Neural progenitor cell (in vitro differentiated cells): ENCODE measurements around the gene MGRN1. TPM values are rescaled to one million over a fixed set of nuclear protein-coding genes. Genes with fewer than 3 reads are reported as not detected.

ENCODE experiments used
- DNase-seq: peaks from one replicate; pipeline ENCODE4 v3.0.0-alpha.2; 2016; ENCODE audit warnings: low spot score
- H2AFZ ChIP-seq: fragments of 200-600 bp; sonication (generic); replicated peaks from 2 replicates; pipeline ENCODE4 v1.6.1; 2016; ENCODE audit warnings: antibody characterized with exemption
- H3F3A ChIP-seq: fragments of 200-600 bp; sonication (generic); 2 replicates; pipeline ENCODE4 v1.6.1; 2016; ENCODE audit warnings: antibody characterized with exemption, low read depth
- H3K27ac ChIP-seq: fragments of 200-600 bp; sonication (generic); 2 replicates; pipeline ENCODE4 v1.5.1; 2016; ENCODE audit warnings: mild to moderate bottlenecking
- H3K27me3 ChIP-seq: fragments of 200-600 bp; sonication (generic); 2 replicates; pipeline ENCODE4 v1.6.1; 2016; ENCODE audit warnings: mild to moderate bottlenecking, moderate library complexity
- H3K36me3 ChIP-seq: fragments of 200-600 bp; sonication (generic); 2 replicates; pipeline ENCODE4 v1.5.1; 2016
- H3K4me1 ChIP-seq: fragments of 200-600 bp; sonication (generic); 2 replicates; pipeline ENCODE4 v1.6.1; 2016; ENCODE audit warnings: mixed run types
- H3K4me2 ChIP-seq: fragments of 200-600 bp; sonication (generic); 2 replicates; pipeline ENCODE4 v1.6.1; 2016
- H3K4me3 ChIP-seq: fragments of 200-600 bp; sonication (generic); 2 replicates; pipeline ENCODE4 v1.5.1; 2016
- H3K79me2 ChIP-seq: fragments of 200-600 bp; sonication (generic); 2 replicates; pipeline ENCODE4 v1.6.1; 2016; ENCODE audit warnings: low read depth
- H3K9ac ChIP-seq: fragments of 200-600 bp; sonication (generic); 2 replicates; pipeline ENCODE4 v1.6.1; 2016
- H3K9me3 ChIP-seq: fragments of 200-600 bp; sonication (generic); 2 replicates; pipeline ENCODE4 v1.5.1; 2016; ENCODE audit warnings: low read depth
- H4K20me1 ChIP-seq: fragments of 200-600 bp; sonication (generic); 2 replicates; pipeline ENCODE4 v1.6.1; 2016; ENCODE audit warnings: low read depth
- H3K27ac Mint-ChIP-seq: 3 replicates; pipeline ENCODE4 v1.8.0; 2021; ENCODE audit warnings: mixed read lengths
- H3K27me3 Mint-ChIP-seq: 2 replicates; pipeline ENCODE4 v1.8.0; 2022; ENCODE audit warnings: low read depth, mild to moderate bottlenecking, inconsistent platforms, moderate library complexity, mixed read lengths; ENCODE audit not compliant: insufficient read depth
- H3K36me3 Mint-ChIP-seq: 3 replicates; pipeline ENCODE4 v1.8.0; 2021; ENCODE audit warnings: mixed read lengths
- H3K4me1 Mint-ChIP-seq: 3 replicates; pipeline ENCODE4 v1.8.0; 2021; ENCODE audit warnings: mixed read lengths
- H3K4me3 Mint-ChIP-seq: 3 replicates; pipeline ENCODE4 v1.8.0; 2021; ENCODE audit warnings: mild to moderate bottlenecking, moderate library complexity, mixed read lengths
- H3K9me3 Mint-ChIP-seq: 3 replicates; pipeline ENCODE4 v1.8.0; 2020; ENCODE audit warnings: mixed read lengths
- EZH2 ChIP-seq: fragments of 200-600 bp; sonication (generic); IDR thresholded peaks from 2 replicates; pipeline ENCODE4 v1.6.1; 2017; ENCODE audit warnings: antibody characterized with exemption, mild to moderate bottlenecking, moderate library complexity
- EZH2phosphoT487 ChIP-seq: fragments of 200-600 bp; sonication (generic); IDR thresholded peaks from 2 replicates; pipeline ENCODE4 v1.6.1; 2017; ENCODE audit warnings: antibody characterized with exemption
- total RNA-seq: library from RNA; depleted of rRNA; stranded (reverse); fragments of >200 nt; gene quantifications from 2 replicates; pipeline ENCODE4 v1.2.3, GENCODE V29; 2015; ENCODE audit warnings: low replicate concordance
- TF ChIP-seq, protein P1 (sequence below): fragments of 200-600 bp; sonication (generic); IDR thresholded peaks from 2 replicates; pipeline ENCODE4 v1.5.1; 2017; ENCODE audit warnings: antibody characterized with exemption, mild to moderate bottlenecking

The MGRN1 gene
- total RNA-seq, 1 donor from 2014 or later, result 17.5 TPM

DNA sequence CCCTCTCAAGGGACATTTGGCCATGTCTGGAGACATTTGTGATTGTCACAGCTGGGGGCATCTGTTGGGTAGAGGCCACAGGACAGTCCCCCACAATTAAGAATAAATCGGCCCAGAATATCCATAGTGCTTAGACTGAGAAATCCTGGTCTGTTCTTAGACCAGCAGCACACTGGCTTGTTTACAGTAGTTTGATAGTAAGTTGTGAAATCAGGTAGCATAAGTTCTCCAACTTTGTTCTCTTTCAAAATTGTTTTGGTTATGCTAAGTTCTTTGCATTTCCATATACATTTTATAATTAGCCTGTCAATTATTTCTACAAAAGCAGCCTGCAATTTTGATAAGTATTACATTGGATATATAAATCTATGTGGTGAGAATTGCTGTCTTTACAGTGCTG is 6.8 kb downstream of the MGRN1 start:
- Histone ChIP-seq H3K4me1 (no peaks in the 10 kb centered on the region), H3K36me3 (no peaks in the 10 kb centered on the region), H3K27ac (no peak overlapping the region), H3K79me2 (peaks cover 87% of the 10 kb centered on the region), H3F3A (no peaks in the 10 kb centered on the region), H3K9ac (no peak overlapping the region), H4K20me1 (peaks cover 56% of the 10 kb centered on the region), H3K27me3 (no peaks in the 10 kb centered on the region), H3K4me2 (no peak overlapping the region), H3K4me3 (no peak overlapping the region), H2AFZ (no peak overlapping the region), H3K9me3 (no peaks in the 10 kb centered on the region)
- H3K27me3 Mint-ChIP-seq, result peaks cover 9% of the 10 kb centered on the region
- peaks cover 29% of the 10 kb centered on the region for H3K36me3 Mint-ChIP-seq
- no peak overlapping the region for H3K27ac Mint-ChIP-seq
- peaks cover 9% of the 10 kb centered on the region for H3K4me1 Mint-ChIP-seq
- TF ChIP-seq, protein P1, sequence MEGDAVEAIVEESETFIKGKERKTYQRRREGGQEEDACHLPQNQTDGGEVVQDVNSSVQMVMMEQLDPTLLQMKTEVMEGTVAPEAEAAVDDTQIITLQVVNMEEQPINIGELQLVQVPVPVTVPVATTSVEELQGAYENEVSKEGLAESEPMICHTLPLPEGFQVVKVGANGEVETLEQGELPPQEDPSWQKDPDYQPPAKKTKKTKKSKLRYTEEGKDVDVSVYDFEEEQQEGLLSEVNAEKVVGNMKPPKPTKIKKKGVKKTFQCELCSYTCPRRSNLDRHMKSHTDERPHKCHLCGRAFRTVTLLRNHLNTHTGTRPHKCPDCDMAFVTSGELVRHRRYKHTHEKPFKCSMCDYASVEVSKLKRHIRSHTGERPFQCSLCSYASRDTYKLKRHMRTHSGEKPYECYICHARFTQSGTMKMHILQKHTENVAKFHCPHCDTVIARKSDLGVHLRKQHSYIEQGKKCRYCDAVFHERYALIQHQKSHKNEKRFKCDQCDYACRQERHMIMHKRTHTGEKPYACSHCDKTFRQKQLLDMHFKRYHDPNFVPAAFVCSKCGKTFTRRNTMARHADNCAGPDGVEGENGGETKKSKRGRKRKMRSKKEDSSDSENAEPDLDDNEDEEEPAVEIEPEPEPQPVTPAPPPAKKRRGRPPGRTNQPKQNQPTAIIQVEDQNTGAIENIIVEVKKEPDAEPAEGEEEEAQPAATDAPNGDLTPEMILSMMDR, result no peak
- no peak for TF ChIP-seq EZH2
- no peak for TF ChIP-seq EZH2phosphoT487
- H3K9me3 Mint-ChIP-seq, result peaks cover 15% of the 10 kb centered on the region
- no peak for DNase-seq
- no peak overlapping the region for H3K4me3 Mint-ChIP-seq

DNA sequence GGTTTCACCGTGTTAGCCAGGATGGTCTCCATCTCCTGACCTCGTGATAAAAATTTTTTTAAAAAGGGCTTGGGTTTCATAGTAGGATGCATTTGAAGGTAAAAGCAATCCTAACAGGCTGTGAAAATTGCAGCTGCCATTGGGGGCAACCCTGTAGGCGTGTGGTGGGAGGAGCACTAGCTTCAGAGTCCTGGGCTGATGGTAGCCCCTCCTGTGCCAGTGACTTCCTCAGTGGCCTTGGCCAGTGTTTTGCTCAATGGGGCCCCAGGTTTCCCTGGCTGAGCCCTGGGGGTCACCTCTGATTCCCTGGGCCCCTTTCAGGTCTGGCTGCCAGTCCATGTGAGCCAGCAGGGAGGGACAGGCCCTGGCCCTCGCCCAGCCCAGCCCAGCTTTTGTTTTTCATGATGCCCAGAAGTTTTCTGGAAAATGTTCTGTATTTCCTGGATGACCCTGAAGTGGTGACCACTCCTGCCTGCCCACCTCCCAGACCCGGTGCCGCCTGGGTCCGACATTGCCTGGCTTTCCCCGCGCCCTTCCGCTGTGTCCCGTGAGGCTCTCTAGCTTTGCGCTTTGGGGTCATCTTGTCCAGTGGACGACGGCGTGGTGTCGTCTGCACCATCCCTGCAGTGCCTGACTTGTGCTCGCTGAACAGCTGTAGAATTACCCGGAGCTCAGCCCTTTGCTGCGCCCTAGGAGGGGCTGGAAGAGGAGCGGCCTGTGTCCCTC is 9.4 kb downstream of the MGRN1 start:
- peaks cover 23% of the 10 kb centered on the region for H3K36me3 Mint-ChIP-seq

DNA sequence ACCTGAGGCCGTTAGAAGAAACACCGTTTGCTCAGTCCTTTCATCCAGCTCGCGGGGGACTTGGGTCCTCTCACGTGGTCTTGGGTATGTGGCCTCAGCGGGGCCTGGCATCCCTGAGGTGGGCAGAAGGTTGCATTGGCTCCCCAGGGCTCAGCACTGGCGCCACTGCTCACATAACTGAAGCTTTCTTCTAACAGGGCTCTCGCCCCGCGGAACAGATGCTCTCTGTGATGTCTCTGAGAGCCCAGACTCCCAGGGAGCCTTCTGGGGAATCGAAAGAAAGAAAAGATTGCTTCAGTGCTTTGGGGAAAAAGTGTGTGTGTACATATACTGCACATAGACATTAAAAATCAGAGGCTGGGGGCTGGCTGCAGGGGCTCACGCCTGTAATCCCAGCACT is 10.1 kb downstream of the MGRN1 start:
- H3K27ac ChIP-seq, result no peak overlapping the region
- H3K4me1 ChIP-seq, result no peaks in the 10 kb centered on the region
- H3F3A ChIP-seq, result no peaks in the 10 kb centered on the region
- peaks cover 77% of the 10 kb centered on the region for H3K79me2 ChIP-seq
- Mint-ChIP-seq H3K27ac (no peak overlapping the region), H3K4me3 (no peak overlapping the region), H3K4me1 (peaks cover 7% of the 10 kb centered on the region), H3K9me3 (peaks cover 10% of the 10 kb centered on the region), H3K27me3 (peaks cover 7% of the 10 kb centered on the region), H3K36me3 (peaks cover 21% of the 10 kb centered on the region)
- no peak overlapping the region for H3K9ac ChIP-seq
- TF ChIP-seq, protein P1, result no peak
- TF ChIP-seq EZH2, result no peak
- TF ChIP-seq EZH2phosphoT487, result no peak
- H3K36me3 ChIP-seq, result no peaks in the 10 kb centered on the region
- H4K20me1 ChIP-seq, result peaks cover 67% of the 10 kb centered on the region
- H3K27me3 ChIP-seq, result no peaks in the 10 kb centered on the region
- H3K4me3 ChIP-seq, result no peak overlapping the region
- H3K4me2 ChIP-seq, result no peak overlapping the region
- no peak overlapping the region for H2AFZ ChIP-seq
- no peaks in the 10 kb centered on the region for H3K9me3 ChIP-seq
- DNase-seq, result no peak

More for the DNA sequence above, 9.4 kb downstream of the MGRN1 start:
- peaks cover 13% of the 10 kb centered on the region for H3K9me3 Mint-ChIP-seq
- H3K27me3 Mint-ChIP-seq, result peaks cover 11% of the 10 kb centered on the region
- TF ChIP-seq EZH2phosphoT487 (no peak), EZH2 (no peak)
- TF ChIP-seq, protein P1, result no peak
- no peak overlapping the region for H3K4me3 Mint-ChIP-seq
- H3K27me3 ChIP-seq, result no peaks in the 10 kb centered on the region
- no peak overlapping the region for H3K27ac ChIP-seq
- peaks cover 7% of the 10 kb centered on the region for H3K4me1 Mint-ChIP-seq
- H3K27ac Mint-ChIP-seq, result no peak overlapping the region
- H3K4me2 ChIP-seq, result no peak overlapping the region
- no peak overlapping the region for H3K4me3 ChIP-seq
- H3K9ac ChIP-seq, result no peak overlapping the region
- no peak for DNase-seq
- no peaks in the 10 kb centered on the region for H3K9me3 ChIP-seq
- no peaks in the 10 kb centered on the region for H3K4me1 ChIP-seq
- no peaks in the 10 kb centered on the region for H3F3A ChIP-seq
- H3K36me3 ChIP-seq, result no peaks in the 10 kb centered on the region
- H2AFZ ChIP-seq, result no peak overlapping the region
- H3K79me2 ChIP-seq, result peaks cover 78% of the 10 kb centered on the region
- H4K20me1 ChIP-seq, result peaks cover 60% of the 10 kb centered on the region
